Breast epithelium (tissue), 4 donors: Measurements from ENCODE around the gene SLC37A1. TPM values are rescaled to one million over a fixed set of nuclear protein-coding genes. Genes with fewer than 3 reads are reported as not detected.

Source experiments
- DNase-seq, 2 donors: peaks; one replicate each; pipeline ENCODE4 v3.0.0-alpha.2; 2019; ENCODE audit warnings: low spot score in 2 of 2
- H3K27ac ChIP-seq, 2 donors: fragments of 200-600 bp; sonication (generic) in 1 of 2; one replicate each; pipeline ENCODE4 v1.5.1; 2016 to 2019; ENCODE audit warnings: mild to moderate bottlenecking in 1 of 2
- H3K27me3 ChIP-seq, 2 donors: fragments of 200-600 bp; sonication (generic) in 1 of 2; one replicate each; pipeline versions ENCODE4 v1.5.1 to v1.6.0; 2017 to 2019; ENCODE audit warnings: control low read depth in 1 of 2, mild to moderate bottlenecking in 1 of 2
- H3K36me3 ChIP-seq: fragments of 200-600 bp; one replicate; pipeline ENCODE4 v1.5.1; 2019
- H3K4me1 ChIP-seq, 2 donors: fragments of 200-600 bp; sonication (generic); one replicate each; pipeline ENCODE4 v1.5.1; 2016 to 2019; ENCODE audit warnings: control low read depth in 1 of 2
- H3K4me3 ChIP-seq, 3 donors: fragments of 200-600 bp; sonication (generic); 1 replicate in 2 of 3; 2 replicates in 1 of 3; pipeline ENCODE4 v1.5.1; 2016 to 2019; ENCODE audit warnings: mild to moderate bottlenecking in 3 of 3, moderate library complexity in 2 of 3
- H3K9me3 ChIP-seq, 2 donors: fragments of 200-600 bp; sonication (generic) in 1 of 2; one replicate each; pipeline ENCODE4 v1.5.1; 2016 to 2019; ENCODE audit warnings: control low read depth in 1 of 2
- CTCF ChIP-seq, 3 donors: fragments of 450-650 bp; IDR thresholded peaks; one replicate each; pipeline ENCODE4 v1.5.1; 2016 to 2017; ENCODE audit warnings: antibody characterized with exemption in 3 of 3, mild to moderate bottlenecking in 3 of 3, moderate library complexity in 3 of 3
- POLR2A ChIP-seq: fragments of 450-650 bp; IDR thresholded peaks from one replicate; pipeline ENCODE4 v1.6.1; 2016; ENCODE audit warnings: antibody characterized with exemption, mild to moderate bottlenecking, moderate library complexity
- POLR2AphosphoS5 ChIP-seq, 3 donors: sonication (generic); formaldehyde crosslinking; IDR thresholded peaks; one replicate each; pipeline ENCODE4 v1.6.1; 2017; ENCODE audit warnings: antibody characterized with exemption in 3 of 3
- intact Hi-C: fragments of 100-400 bp; cut with DNase I; formaldehyde crosslinking; loops from one replicate; pipeline ENCODE4 v1.15.1; 2023; ENCODE audit warnings: low total_unique reads
- total RNA-seq, 3 donors: library from RNA; depleted of rRNA; stranded (reverse); fragments of >200 nt; gene quantifications; one replicate each; pipeline ENCODE4 v1.1.0, GENCODE V29; 2016

SLC37A1 gene
- total RNA-seq, 3 donors from 2014 or later = 7.5 to 18.4 (median 18.4) TPM

GRCh38 chr21:42593007-42593814 is 79.6 kb downstream of the SLC37A1 start:
- intact Hi-C loops = loop anchor here (10.0 kb wide), 1 partner anchor 232 kb away; no protein-coding TSS in a partner anchor
- TF ChIP-seq CTCF (IDR thresholded peaks at IDR 0.05) (peak; percentile 18 to 69 (median 51)), POLR2AphosphoS5 (IDR thresholded peaks at IDR 0.05) (no peak), POLR2A (no peak)
- Histone ChIP-seq H3K9me3 (no peaks in the 10 kb centered on the region), H3K27me3 (no peaks in the 10 kb centered on the region), H3K4me1 (no peaks in the 10 kb centered on the region), H3K27ac (no peak overlapping the region), H3K4me3 (peak overlapping the region in 2 of 3 donors; percentile 11 to 51), H3K36me3 (no peaks in the 10 kb centered on the region)
- DNase-seq = peak; percentile 62 to 70

GRCh38 chr21:42594616-42595282 is 81.1 kb downstream of the SLC37A1 start:
- H3K27me3 ChIP-seq = no peaks in the 10 kb centered on the region
- no peaks in the 10 kb centered on the region for H3K36me3 ChIP-seq
- no peak overlapping the region for H3K27ac ChIP-seq
- TF ChIP-seq POLR2AphosphoS5 (IDR thresholded peaks at IDR 0.05) = no peak
- TF ChIP-seq POLR2A = no peak
- TF ChIP-seq CTCF (IDR thresholded peaks at IDR 0.05) = no peak
- no peaks in the 10 kb centered on the region for H3K4me1 ChIP-seq
- intact Hi-C loops = loop anchor here (10.0 kb wide), 1 partner anchor 230 kb away; no protein-coding TSS in a partner anchor
- H3K9me3 ChIP-seq = no peaks in the 10 kb centered on the region
- DNase-seq = peak in 1 of 2 donors; percentile 28
- H3K4me3 ChIP-seq = no peak overlapping the region

GRCh38 chr21:42595283-42596187 is 81.9 kb downstream of the SLC37A1 start:
- TF ChIP-seq POLR2AphosphoS5 (IDR thresholded peaks at IDR 0.05) (no peak), POLR2A (no peak), CTCF (IDR thresholded peaks at IDR 0.05) (no peak)
- Histone ChIP-seq H3K4me1 (no peaks in the 10 kb centered on the region), H3K27ac (no peak overlapping the region), H3K4me3 (no peak overlapping the region), H3K36me3 (no peaks in the 10 kb centered on the region), H3K27me3 (no peaks in the 10 kb centered on the region), H3K9me3 (no peaks in the 10 kb centered on the region)
- DNase-seq = peak in 1 of 2 donors; percentile 40
- intact Hi-C loops = loop anchor here (10.0 kb wide), 1 partner anchor 229 kb away; no protein-coding TSS in a partner anchor

GRCh38 chr21:42596657-42597056 is 83.0 kb downstream of the SLC37A1 start:
- no peaks in the 10 kb centered on the region for H3K27me3 ChIP-seq
- TF ChIP-seq CTCF (IDR thresholded peaks at IDR 0.05) = no peak
- intact Hi-C loops = loop anchor here (10.0 kb wide), 1 partner anchor 228 kb away; no protein-coding TSS in a partner anchor
- H3K9me3 ChIP-seq = no peaks in the 10 kb centered on the region
- no peaks in the 10 kb centered on the region for H3K4me1 ChIP-seq
- DNase-seq = peak in 1 of 2 donors; percentile 17
- H3K36me3 ChIP-seq = no peaks in the 10 kb centered on the region
- H3K4me3 ChIP-seq = no peak overlapping the region
- H3K27ac ChIP-seq = no peak overlapping the region
